ENCODE data around the gene IL4I1. TPM values are rescaled to one million over a fixed set of nuclear protein-coding genes. Genes with fewer than 3 reads are reported as not detected.

IL4I1 gene
- total RNA-seq, 1 experiment from 2014 or later, result 0.71 TPM

- no peaks in the 10 kb centered on the region for H3K4me1 ChIP-seq (ENCODE audit: control insufficient read depth in 1 of 2, insufficient read depth in 2 of 2, low read length in 2 of 2)
- BruUV-seq (replicated peaks), result no TSS peak
These were observed 12.1 kb upstream of the IL4I1 start for GRCh38 chr19:49908480-49909420.

GRCh38 chr19:49907745-49908446, 11.2 kb upstream of the IL4I1 start:
- BruUV-seq (replicated peaks), result no TSS peak
- intact Hi-C loops (cut with micrococcal nuclease), result no loop called here
- Histone ChIP-seq H4K20me1 (ENCODE audit: insufficient read depth) (no peaks in the 10 kb centered on the region), H3K36me3 (ENCODE audit: control insufficient read depth in 1 of 2, insufficient read depth in 2 of 2, low read length in 2 of 2) (peaks cover 20 to 38% of the 10 kb centered on the region in 2 experiments), H3K4me3 (replicated peaks in 1 of 2; ENCODE audit: low read depth in 1 of 2, low read length in 2 of 2) (no peak overlapping the region), H3K4me1 (ENCODE audit: control insufficient read depth in 1 of 2, insufficient read depth in 2 of 2, low read length in 2 of 2) (no peaks in the 10 kb centered on the region), H3K27ac (ENCODE audit: low read depth, low read length) (no peak overlapping the region), H3K4me2 (ENCODE audit: low read length) (no peak overlapping the region), H3K9ac (ENCODE audit: low read length) (no peak overlapping the region), H3K27me3 (ENCODE audit: insufficient read depth, low read length) (no peaks in the 10 kb centered on the region), H3K9me2 (ENCODE audit: insufficient read depth) (no peaks in the 10 kb centered on the region), H3K9me3 (ENCODE audit: control insufficient read depth in 1 of 2, insufficient read depth in 1 of 2, low read depth in 1 of 2, low read length in 2 of 2) (no peaks in the 10 kb centered on the region), H2AFZ (ENCODE audit: low read depth, low read length, poor library complexity, severe bottlenecking) (no peak overlapping the region), H3K79me2 (ENCODE audit: insufficient read depth, low read length) (peaks cover 36% of the 10 kb centered on the region)
- ChIA-PET POLR2A (no interaction called here), CTCF (no interaction called here), RAD21 (ENCODE audit: low non-redundant PET in 1 of 2, low total read pairs in 2 of 2, uncharacterized antibody in 2 of 2, unreplicated experiment in 2 of 2) (no interaction called here)
- no peak for DNase-seq (ENCODE audit: low read depth, low spot score)
- TF ChIP-seq ZBTB33 (IDR thresholded peaks at IDR 0.05; ENCODE audit: extremely low read depth, insufficient replicate concordance, low read length) (no peak), SP1 (IDR thresholded peaks at IDR 0.05; ENCODE audit: low read depth) (no peak), ZFX (IDR thresholded peaks at IDR 0.05) (no peak), FOSL1 (IDR thresholded peaks at IDR 0.05; ENCODE audit: low read depth) (no peak), POLR2A (IDR thresholded peaks at IDR 0.05; ENCODE audit: borderline replicate concordance, extremely low read depth, insufficient read depth, insufficient read length) (no peak)
- ATAC-seq, result no peak

More at GRCh38 chr19:49908480-49909420, 12.1 kb upstream of the IL4I1 start:
- TF ChIP-seq SRF (IDR thresholded peaks at IDR 0.05; ENCODE audit: low read depth) (no peak), EGR1 (IDR thresholded peaks at IDR 0.05; ENCODE audit: low read depth) (no peak), MAX (IDR thresholded peaks at IDR 0.05) (no peak), CBX3 (IDR thresholded peaks at IDR 0.05; ENCODE audit: low read depth) (no peak), ATF3 (IDR thresholded peaks at IDR 0.05) (no peak), EZH2phosphoT487 (IDR thresholded peaks at IDR 0.05; ENCODE audit: borderline replicate concordance) (no peak), EZH2 (IDR thresholded peaks at IDR 0.05) (no peak), ZFX (IDR thresholded peaks at IDR 0.05) (no peak)
- CTCF ChIA-PET, result no interaction called here
- POLR2A ChIA-PET, result no interaction called here
- H3K79me2 ChIP-seq (ENCODE audit: insufficient read depth, low read length), result peaks cover 45% of the 10 kb centered on the region
- no peak overlapping the region for H2AFZ ChIP-seq (ENCODE audit: low read depth, low read length, poor library complexity, severe bottlenecking)
- DNase-seq (ENCODE audit: low read depth, low spot score) (no peak), ATAC-seq (no peak)
- H3K9me3 ChIP-seq (ENCODE audit: control insufficient read depth in 1 of 2, insufficient read depth in 1 of 2, low read depth in 1 of 2, low read length in 2 of 2), result no peaks in the 10 kb centered on the region
- H3K36me3 ChIP-seq (ENCODE audit: control insufficient read depth in 1 of 2, insufficient read depth in 2 of 2, low read length in 2 of 2), result peaks cover 27 to 46% of the 10 kb centered on the region in 2 experiments
- H3K4me3 ChIP-seq (replicated peaks in 1 of 2; ENCODE audit: low read depth in 1 of 2, low read length in 2 of 2), result no peak overlapping the region
- no peaks in the 10 kb centered on the region for H3K27me3 ChIP-seq (ENCODE audit: insufficient read depth, low read length)
- H3K27ac ChIP-seq (ENCODE audit: low read depth, low read length), result no peak overlapping the region
- RAD21 ChIA-PET (ENCODE audit: low non-redundant PET in 1 of 2, low total read pairs in 2 of 2, uncharacterized antibody in 2 of 2, unreplicated experiment in 2 of 2), result no interaction called here
- H3K4me2 ChIP-seq (ENCODE audit: low read length), result no peak overlapping the region
- H3K9ac ChIP-seq (ENCODE audit: low read length), result no peak overlapping the region
- no peaks in the 10 kb centered on the region for H3K9me2 ChIP-seq (ENCODE audit: insufficient read depth)
- intact Hi-C loops (cut with micrococcal nuclease), result no loop called here
- no peaks in the 10 kb centered on the region for H4K20me1 ChIP-seq (ENCODE audit: insufficient read depth)
